Fibroblast of the conjunctiva (primary cell): ENCODE results near the gene FILIP1L.
A peak's percentile ranks its signal among the peaks of the same experiment; 100 is the strongest.

Source experiments
- DNase-seq: peaks from one replicate; pipeline ENCODE4 v3.0.0-alpha.2; 2010; ENCODE audit warnings: low read depth

Gene FILIP1L

DNA sequence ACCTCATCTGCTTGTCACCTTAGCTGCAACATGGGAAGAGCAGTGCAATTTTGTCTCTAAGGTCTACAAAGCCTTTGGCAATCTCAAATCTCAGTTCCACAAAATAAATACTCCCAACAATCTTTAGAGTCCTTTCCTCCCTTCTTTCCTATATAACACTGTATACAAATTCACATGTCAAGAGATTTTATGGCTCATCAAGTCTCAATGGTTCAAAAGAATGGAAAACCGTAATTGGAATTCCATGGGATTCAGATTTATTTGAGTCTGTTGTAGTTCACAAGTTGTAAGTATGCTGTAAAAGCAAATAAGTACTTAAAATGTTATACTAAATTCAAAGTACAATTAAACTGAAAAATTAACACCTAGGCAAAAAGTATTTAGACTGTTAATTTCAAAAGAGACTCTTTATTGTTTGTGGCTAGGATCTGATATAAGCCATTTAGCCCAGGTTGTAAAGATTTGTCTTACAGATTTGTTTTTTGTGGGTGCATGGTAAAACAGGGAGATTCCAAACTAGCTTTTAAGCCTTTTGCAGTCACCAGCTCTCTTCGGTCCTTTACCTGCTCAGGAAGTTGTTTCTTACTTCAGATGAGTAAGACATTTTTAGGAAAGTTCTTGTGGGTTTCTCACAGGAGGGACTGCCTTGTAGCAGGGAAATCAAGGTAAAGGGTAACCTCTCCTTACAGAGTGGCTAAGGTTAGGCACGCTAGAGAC, 246.5 kb downstream of the FILIP1L start:
- no peak for DNase-seq

DNA sequence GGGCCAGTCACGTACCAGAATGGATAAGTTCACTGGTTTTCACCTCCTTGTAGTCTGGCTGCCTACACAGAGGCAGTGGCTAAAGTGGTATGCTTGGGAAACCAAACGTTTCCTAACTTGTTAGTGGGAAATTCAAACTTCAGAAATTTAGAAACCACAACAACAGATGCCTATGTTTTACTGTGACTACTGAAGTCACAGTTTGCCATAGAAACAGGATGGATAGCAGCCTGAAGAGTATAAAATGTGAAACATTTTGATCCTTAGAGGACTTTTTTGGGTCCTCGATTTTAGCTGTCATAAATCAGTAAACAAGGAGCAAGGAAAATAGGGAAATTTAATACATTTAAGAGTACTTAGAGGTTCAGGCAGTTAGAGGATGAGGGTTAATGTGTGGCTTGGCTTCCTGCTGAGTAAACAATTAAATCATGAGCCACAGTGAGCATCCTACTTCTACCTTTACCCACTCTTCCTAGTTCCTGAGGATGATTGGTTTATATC, 248.0 kb downstream of the FILIP1L start:
- DNase-seq = no peak

DNA sequence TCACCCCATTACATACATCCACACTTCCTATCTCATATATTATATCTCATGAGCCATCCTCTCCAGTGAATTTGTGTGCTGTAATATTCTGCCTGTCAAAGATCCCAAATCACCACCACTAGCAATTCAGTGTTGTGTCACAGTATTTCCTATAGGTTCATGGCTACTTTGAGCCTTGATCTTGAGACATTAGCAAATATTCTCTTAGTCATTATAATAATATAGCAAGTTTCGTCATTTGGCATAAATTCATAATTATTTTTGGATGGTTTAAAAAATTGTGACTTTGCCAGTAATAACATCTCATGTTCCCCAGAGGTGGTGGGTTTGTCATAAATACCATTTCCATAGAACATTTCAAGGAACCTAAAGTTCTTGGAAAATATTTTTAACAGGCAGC, 249.0 kb downstream of the FILIP1L start:
- no peak for DNase-seq

DNA sequence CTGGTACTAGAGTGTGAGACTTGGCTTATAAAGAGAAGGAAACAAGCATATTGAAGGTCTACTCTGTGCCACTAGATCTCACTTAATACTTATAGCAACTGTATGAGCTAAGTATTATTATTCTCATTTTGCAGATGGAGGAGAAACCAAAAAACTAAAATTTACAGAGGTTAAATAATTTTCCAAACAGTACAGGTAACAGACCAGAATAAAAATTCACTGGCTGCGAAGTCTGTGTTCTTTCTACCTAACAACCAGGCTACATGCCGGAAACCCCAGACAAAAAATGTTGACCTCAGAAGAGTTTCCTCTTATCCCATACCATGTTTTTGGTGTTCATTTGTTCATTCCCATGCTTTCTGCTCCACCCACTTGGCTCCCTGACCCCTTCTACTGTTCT, 250.0 kb downstream of the FILIP1L start:
- DNase-seq = no peak

DNA sequence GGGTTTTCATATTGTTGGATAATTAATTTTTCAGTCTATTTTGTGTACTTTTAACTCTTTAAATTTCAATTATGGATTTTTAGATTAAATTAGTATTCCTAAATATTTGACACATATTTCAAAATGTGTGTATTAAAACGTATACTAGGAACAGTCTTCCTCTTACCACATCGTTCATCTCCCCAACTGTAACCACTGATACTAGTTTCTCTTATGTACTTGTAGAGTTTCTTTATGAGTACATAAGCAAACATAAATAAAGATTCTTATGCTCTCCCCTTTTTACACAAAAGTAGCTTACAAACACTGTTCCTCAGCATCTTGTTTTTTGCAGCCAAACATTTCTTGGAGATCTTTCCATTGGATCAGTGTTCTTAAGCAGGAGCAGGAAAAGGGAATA, 250.7 kb downstream of the FILIP1L start:
- DNase-seq = no peak

DNA sequence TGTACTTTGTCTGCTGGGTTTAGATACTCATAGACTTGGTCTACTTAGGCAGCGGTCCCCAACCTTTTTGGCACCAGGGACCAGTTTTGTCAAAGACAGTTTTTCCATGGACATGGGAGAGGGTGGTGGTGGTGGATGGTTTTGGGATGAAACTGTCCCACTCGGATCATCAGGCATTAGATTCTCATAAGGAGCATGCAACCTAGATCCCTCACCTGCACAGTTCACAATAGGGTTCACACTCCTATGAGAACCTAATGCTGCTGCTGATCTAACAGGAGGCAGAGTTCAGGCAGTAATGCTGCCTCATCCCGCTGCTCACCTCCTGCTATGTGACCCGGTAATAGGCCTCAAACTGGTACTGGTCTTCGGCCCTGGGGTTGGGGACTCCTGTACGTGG, 251.3 kb downstream of the FILIP1L start:
- DNase-seq = no peak

DNA sequence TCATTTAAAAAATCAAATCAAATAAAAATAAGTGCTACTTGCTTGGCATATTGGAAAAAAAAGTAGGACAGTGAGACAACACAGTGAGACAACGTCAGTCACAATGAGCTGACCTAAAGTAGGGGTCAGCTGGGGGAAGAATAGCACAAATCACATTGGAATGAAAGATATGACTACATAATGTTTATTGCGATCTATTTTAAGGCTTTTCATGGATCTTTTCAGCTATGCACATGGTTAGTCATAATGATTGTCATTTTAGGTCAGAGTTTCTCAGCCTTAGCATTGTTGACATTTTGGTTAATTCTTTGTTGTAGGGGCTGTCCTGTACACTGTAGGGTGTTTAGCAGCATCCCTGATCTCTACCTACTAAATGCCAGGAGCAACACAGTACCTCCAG, 252.1 kb downstream of the FILIP1L start:
- DNase-seq = no peak

DNA sequence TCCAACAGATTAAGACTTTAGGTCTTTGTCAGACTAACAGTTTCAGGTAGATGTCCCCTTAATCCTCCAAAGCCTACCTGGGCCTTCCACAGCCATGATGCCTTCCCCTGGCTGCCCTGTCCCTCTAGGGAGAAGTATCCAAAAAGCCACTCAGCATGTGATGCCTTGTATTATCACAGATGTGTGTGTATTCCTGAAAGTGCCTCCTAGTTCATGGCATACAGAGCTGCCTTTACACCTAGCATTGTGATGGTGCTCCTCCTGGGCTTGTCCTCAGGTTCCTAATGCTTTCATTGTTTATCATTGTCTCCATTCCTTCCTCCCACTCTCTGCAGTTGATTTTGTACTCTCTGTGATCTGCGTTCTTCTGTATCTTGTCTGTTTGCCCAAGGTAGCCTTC, 253.1 kb downstream of the FILIP1L start:
- no peak for DNase-seq

DNA sequence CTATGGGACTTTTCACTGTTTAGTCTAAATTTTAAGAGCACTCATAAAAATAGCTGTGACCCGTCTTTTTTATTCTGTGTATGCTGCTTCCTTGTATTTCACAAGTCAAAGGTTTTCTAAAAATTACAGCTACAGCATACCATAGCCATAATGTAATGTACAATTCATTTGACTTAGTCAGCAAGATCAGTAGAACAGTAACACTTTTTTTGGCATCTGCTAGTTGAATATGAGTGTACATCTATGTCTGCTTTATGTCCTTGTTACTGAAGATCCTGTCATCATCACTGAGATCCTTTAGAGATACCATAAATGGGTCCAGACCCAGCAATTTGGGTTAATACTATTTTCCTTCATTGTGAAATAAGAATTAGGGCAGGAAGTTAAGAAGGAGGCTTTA, 254.5 kb downstream of the FILIP1L start:
- peak; percentile 93 for DNase-seq

DNA sequence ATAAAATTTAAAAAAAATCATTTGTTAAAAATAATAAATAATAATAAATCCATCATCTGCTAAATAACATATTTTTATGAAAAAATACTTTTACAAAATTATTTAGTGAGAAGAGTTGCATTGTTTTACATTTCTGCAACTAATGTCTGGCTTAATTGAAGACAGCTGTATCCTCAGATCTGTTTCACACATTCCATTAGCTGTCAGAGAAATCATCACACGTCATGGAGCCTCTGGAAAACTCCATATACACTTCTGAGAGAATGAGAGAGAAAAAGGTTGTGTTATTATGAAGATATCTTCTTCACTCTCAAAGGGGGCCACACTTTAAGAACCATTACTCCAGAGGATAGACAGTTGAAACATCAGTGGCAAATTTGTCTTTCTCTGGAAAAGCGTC, 255.8 kb downstream of the FILIP1L start:
- DNase-seq = no peak

DNA sequence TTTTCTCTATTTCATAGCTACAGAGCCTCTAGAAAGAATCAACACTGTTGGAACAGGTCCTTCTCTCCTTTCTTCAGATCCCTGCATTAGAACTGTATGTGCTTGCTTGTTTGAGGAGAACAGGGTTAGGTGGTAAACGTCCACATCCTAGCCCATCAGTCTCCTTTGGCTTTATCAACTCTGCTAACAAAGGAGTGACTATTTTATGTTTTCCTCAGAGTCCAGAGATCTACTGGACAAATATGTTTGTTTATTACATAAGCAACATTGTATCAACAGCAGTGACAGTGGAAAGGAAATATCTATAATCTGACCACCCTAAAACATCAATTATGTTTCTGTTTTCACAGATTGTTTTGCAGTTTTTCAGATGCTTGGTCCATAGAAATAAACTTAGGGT, 257.0 kb downstream of the FILIP1L start:
- DNase-seq = no peak

DNA sequence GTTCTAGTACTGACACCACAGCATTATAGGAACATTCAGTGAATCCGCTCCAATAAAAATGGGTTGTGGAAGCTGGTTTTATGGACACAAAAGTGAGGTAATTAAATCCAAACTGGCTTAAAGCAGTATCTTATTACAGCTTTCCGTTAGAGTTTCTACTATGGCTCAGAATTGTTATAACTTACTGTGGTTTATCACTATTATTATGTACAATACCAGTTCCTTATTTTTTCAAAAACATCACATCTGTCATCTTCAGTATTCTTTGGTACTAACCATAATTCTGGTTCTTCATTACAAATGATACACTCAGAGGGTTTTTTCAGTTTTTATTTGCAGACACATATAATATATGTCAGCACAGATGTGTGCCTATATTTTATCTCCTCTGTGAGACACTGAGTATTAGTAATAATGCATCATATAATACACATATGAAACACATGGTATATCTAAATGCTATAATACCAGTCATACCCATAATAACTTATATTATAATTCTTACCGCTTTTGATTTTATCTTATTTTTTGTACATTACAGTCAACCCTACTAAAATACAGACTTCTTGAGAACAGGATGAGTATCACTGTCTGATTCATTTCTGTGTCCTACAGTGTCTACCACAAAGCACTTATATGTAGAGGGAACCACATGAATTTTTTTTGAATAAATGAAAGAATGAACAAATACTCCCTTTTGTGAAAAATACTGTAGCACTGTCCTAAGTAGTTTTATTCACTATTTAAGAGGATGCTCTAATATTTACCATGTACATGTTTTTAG, 257.7 kb downstream of the FILIP1L start:
- DNase-seq = no peak

DNA sequence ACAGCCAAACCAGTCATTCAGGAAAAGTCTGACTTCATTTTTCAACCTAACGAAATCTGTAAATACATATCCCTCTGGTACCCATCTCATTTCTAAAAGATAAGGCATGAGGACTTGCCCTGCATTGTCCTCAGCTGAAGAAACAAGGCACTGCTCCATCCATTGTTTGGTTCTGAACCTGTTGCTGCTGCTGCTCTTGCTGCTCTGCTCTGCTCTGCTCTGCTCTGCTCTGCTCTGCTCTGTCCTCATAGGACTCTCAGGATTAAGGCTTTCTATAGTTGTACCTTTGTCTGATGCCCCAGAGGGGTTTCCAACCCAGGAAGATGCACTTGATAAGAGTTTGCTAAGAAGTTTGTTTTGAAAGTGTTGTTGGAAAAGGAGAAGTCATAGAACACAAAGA, 258.4 kb downstream of the FILIP1L start:
- DNase-seq = no peak

DNA sequence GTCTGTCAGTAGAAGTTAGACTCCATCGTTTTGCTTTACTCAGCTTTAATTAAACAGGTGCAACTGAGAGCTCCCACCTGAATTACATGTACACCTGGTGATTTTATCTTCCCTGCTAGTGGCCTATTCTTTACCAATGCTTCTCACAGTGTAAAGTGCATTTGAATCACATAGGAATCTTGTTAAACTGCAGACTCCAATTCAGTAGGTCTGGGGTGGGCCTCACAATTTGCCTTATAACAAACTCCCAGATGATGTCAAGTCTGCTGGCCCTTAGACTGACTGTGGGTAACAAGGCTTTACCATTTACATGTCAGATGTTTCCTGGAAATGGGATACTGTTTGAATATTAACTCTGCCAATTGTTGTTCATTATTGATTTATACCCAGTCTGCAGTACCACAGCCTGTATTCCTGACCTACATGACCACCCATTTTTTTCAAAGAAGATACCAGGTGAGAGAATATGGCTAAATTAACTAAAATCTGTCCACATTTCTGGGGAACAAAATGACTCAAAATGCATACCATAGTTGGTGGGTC, 259.5 kb downstream of the FILIP1L start:
- DNase-seq = no peak

DNA sequence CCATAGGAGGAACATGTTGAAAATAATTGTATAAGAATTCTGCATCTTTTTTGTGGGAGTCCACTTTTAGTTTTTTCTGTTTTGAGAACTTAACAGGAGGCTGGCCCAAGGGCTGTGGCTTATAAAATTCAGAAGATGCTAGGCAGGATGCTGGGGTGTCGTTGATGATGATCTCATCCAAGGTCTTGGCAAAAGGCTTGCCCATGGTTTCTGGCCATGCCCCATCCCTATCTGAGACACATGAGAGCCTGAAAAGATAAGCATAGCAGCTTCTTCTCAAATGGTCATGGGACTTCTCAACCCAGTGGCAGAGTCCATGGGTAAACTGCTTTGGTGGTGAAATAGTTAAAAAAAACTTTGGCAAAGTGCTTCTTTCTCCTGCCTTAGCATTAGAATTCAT, 261.4 kb downstream of the FILIP1L start:
- no peak for DNase-seq

DNA sequence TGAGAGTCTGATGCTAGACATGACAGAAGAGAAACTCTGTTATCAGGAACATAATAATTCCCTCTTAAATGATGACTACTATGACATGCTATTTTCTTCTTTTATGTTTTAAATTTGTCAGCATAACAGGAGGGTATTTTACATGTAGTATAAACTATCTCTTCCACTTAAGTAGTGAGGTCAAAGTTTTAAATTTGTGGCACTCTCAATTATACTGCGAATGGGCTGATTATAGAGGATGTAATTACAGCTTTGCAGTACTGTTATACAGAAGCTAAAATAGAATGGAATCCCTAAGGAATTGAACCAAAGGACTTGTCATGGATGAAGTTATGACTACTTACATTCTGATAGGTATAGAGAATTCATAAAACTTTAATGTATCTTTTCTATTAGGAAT, 262.3 kb downstream of the FILIP1L start:
- no peak for DNase-seq

DNA sequence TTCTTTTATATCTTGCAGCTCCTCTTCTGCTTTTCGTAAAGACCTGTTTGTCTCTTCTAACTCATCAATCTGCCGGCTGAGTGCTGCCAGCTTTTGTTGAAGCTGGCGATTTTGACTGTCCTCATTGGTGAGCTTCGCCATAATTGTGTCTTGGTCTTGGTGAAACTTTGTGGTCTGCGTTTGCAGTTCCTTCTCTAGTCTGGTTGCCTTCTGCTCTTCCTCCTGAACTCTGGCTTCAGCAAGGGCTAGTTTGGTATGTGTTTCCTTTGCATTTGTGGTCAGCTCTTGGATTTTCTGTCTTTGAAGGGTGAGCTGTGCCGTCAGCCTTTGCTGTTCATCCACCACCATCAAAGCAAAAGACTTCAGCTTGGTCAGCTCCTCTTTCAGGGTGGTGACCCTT, 263.7 kb downstream of the FILIP1L start:
- no peak for DNase-seq

DNA sequence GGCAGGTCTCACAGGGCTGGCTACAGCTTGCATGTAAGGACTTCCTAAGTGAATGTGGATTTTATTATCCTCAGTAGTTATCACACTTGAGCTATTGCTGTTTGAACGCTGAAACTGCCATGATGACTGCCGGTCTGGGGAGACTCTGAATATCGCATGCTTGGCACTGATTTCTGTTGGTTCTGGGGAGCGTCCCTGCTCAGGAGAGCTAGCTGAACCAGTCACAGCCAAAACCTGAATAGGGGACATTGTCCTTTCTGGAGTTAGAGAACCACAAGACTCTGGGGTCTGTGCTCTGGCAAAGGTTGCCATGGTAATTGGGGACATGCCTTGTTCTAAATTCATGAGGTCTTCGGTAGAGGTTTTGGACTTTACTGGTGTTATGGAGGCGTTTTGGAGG, 265.9 kb downstream of the FILIP1L start:
- DNase-seq = no peak

DNA sequence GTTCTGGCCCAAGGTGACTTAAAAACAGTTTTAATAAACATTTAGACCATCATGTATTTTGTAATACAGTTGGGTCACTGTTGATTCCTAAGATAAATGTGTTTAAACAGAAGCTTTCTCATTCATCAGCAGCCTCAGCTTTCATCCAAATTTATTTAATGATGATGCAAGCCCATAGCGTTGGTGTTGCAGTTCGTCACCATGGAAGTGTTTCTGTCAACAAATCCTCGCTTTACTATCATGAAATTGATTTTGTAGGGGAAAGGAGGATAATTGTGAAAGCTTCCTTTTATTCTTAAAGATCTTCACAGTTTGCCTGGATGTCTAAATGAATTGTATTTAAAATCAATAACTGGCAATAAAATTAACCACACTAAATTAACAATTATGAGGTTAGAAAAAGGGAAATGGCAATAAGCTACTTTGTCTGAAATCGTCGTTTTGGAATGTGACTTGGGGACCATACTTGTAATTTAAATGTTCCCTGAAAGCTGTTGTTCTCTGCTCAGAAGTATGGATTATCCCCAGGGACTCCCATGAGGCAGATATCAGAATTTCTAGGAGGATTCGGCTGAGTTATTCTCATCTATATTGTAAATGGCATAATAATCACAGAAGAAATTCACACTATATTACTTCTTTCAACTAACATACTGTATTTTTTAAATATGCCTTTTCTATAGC, 267.7 kb downstream of the FILIP1L start:
- peak; percentile 78 for DNase-seq

DNA sequence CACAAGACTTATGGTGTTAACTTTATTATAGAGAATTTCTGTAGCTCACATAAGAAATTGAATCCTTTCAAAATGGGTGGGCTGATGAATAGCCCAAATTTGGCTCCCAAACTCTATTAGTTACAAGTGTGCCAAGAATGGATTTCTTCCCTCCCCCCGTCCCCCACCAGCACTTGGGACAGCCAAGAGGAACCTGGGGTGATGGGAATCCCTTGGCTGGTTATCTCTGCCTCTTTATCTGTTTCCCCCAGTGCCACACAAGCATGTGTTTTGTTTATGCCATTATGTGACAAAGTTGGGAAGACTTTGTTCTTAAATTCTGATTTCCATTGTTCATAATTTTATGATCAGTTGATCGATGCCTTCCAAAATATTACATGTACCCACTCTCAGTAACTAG, 268.3 kb downstream of the FILIP1L start:
- no peak for DNase-seq

DNA sequence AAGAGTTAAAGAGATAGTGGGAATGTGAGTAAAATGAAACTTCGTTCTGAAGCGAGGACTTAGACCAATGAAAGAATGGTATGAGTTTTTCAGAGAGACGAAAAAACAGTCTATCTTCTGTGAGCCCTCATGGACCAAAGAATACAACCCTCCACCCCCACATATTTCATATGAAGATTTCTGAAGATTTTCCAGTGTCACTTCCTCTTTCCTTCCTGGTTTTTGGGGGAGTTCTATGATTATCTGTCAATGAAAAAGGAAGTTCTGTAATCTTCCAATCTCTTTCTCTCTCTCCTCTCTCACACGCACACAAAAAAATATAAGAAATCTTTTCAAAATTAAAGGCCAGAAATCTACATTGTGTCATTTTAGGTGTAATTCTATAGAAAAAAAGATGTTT, 269.0 kb downstream of the FILIP1L start:
- no peak for DNase-seq

DNA sequence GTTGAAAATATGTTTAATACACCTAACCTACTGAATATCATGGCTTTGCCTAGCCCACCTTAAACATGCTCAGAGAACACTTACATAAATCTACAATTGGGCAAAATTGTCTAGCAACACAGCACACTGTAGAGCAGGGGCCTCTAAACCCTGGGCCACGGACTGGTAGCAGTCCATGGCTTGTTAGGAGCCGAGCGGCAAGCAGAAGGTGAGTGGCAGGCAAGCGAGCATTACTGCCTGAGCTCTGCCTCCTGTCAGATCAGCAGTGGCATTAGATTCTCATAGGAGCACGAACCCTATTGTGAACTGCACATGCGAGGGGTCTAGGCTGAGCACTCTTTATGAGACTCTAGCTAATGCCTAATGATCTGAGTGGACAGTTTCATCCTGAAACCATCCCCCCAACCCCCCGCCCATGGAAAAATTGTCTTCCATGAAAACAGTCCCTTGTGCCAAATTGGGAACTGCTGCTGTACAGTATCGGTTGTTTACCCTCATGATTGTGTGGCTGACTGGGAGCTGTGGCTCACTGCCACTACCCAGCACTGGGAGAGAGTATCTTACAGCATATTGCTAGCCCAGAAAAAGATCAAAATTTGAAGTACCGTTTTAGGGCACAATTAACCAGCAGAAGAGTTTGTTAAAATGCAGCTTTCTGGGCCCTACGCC, 270.6 kb downstream of the FILIP1L start:
- DNase-seq = no peak
